Measurements from ENCODE around the gene CELF1. TPM values are rescaled to one million over a fixed set of nuclear protein-coding genes. Genes with fewer than 3 reads are reported as not detected.
"Not testable (repeated sequence)": the region's sequence is repeated elsewhere in the genome, so short reads cannot be mapped to it uniquely, and the experiment has no call there.

CELF1 gene
- total RNA-seq, 1 experiment from 2014 or later, result 148 TPM

DNA sequence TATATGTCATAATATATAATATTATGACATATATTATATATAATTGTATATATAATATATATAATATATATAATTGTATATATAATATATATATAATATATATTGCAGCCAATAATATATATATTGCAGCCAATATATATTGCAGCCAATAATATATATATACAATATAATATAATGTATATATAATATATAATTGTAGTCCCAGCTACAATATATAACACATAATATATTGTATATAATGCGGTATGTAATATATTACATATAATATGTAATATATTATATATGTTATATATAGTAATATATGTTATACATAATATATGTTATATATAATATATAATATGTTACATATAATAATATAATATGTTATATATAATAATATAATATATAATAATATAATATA lies 5.8 kb upstream of the CELF1 start:
- no peaks in the 10 kb centered on the region for H3K9me2 ChIP-seq (replicated peaks; ENCODE audit: insufficient read depth, low read length)
- H4K20me1 ChIP-seq (ENCODE audit: insufficient read depth, low read depth, low read length), result no peaks in the 10 kb centered on the region
- no peak overlapping the region for H3K4me2 ChIP-seq (ENCODE audit: low read depth, low read length, poor library complexity, severe bottlenecking)
- H3K79me2 ChIP-seq (ENCODE audit: low read length), result peaks cover 4% of the 10 kb centered on the region
- no peak overlapping the region for H3K4me3 ChIP-seq (ENCODE audit: low read length)
- H3K4me1 ChIP-seq (ENCODE audit: low read length), result peaks cover 22% of the 10 kb centered on the region
- H3K9ac ChIP-seq (ENCODE audit: low read length), result no peak overlapping the region
- no peaks in the 10 kb centered on the region for H3K9me3 ChIP-seq (ENCODE audit: low read length)
- no peak for DNase-seq
- H3K27ac ChIP-seq (ENCODE audit: low read length), result no peak overlapping the region
- no peaks in the 10 kb centered on the region for H3K36me3 ChIP-seq (ENCODE audit: insufficient read depth, low read length)
- H2AFZ ChIP-seq (ENCODE audit: low read length), result no peak overlapping the region
- no peaks in the 10 kb centered on the region for H3K27me3 ChIP-seq (ENCODE audit: low read length)

DNA sequence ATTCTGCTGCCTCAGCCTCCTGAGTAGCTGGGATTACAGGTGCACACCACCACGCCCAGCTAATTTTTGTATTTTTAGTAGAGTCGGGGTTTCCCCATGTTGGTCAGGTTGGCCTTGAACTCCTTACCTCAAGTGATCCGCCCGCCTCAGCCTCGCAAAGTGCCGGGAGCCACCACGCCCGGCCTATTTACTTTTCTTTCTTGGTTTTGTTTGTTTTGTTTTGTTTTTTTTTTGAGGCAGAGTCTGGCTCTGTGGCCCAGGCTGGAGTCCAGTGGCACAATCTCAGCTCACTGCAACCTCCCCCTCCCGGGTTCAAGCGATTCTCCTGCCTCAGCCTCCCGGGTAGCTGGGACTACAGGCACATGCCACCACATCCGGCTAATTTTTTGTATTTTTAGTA lies 4.1 kb upstream of the CELF1 start:
- H3K9me3 ChIP-seq (ENCODE audit: low read length); H3K4me2 ChIP-seq (ENCODE audit: low read depth, low read length, poor library complexity, severe bottlenecking); H3K36me3 ChIP-seq (ENCODE audit: insufficient read depth, low read length); H3K9ac ChIP-seq (ENCODE audit: low read length); H4K20me1 ChIP-seq (ENCODE audit: insufficient read depth, low read depth, low read length); H3K4me3 ChIP-seq (ENCODE audit: low read length); H3K27ac ChIP-seq (ENCODE audit: low read length); H3K9me2 ChIP-seq (replicated peaks; ENCODE audit: insufficient read depth, low read length); H3K79me2 ChIP-seq (ENCODE audit: low read length); H3K27me3 ChIP-seq (ENCODE audit: low read length); H2AFZ ChIP-seq (ENCODE audit: low read length); DNase-seq: not testable (repeated sequence)
- H3K4me1 ChIP-seq (ENCODE audit: low read length), result peaks cover 28% of the 10 kb centered on the region

DNA sequence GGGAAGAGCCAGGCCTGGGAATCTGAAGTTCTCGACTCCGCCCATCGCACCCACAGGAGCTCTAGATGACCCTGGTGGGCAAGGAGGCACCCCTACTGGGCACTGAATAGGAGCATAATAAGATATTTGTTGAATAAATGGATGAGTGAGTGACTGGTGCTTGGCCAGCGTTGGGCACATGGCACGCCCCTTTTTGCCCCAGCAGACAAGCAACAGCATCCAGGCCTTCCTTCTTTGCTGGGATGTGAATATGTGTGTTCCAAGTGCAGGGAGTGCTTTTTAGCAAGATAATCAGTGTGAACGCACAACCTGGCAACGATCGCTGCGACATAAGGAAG lies 443 bp upstream of the CELF1 start:
- peak overlapping the region; percentile 89 for H3K4me2 ChIP-seq (ENCODE audit: low read depth, low read length, poor library complexity, severe bottlenecking)
- DNase-seq, result no peak
- no peaks in the 10 kb centered on the region for H3K9me2 ChIP-seq (replicated peaks; ENCODE audit: insufficient read depth, low read length)
- peaks cover 13% of the 10 kb centered on the region for H3K36me3 ChIP-seq (ENCODE audit: insufficient read depth, low read length)
- H3K79me2 ChIP-seq (ENCODE audit: low read length), result peaks cover 46% of the 10 kb centered on the region
- peak overlapping the region; percentile 85 for H3K4me3 ChIP-seq (ENCODE audit: low read length)
- peak overlapping the region; percentile 98 for H2AFZ ChIP-seq (ENCODE audit: low read length)
- no peaks in the 10 kb centered on the region for H3K9me3 ChIP-seq (ENCODE audit: low read length)
- H3K27me3 ChIP-seq (ENCODE audit: low read length), result no peaks in the 10 kb centered on the region
- H4K20me1 ChIP-seq (ENCODE audit: insufficient read depth, low read depth, low read length), result peaks cover 26% of the 10 kb centered on the region
- peaks cover 40% of the 10 kb centered on the region for H3K4me1 ChIP-seq (ENCODE audit: low read length)
- H3K27ac ChIP-seq (ENCODE audit: low read length), result peak overlapping the region; percentile 67
- peak overlapping the region; percentile 86 for H3K9ac ChIP-seq (ENCODE audit: low read length)

DNA sequence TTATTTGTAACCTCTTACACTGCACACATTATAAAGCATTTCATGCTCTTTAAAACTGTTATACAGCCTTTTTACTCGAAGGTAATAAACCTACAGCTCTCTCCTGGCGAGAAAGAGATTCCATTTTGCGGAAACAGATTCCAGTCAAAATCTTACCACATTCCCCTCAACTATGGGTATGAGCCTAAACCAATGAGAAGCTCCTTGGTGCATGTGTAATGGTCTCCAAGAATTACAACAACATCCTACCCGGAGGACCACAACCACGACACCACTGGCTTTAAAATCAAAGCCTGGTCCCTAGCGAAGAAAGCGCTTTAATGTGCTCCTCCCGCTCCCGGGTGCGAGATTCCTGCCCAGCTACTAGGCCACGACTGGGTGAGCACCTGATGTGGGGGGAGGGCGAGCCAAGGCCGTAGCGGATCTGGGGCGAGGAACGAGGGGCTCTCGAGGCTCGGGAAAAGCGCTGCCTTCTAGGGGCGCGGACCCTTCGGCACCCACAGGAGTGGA lies 821 bp downstream of the CELF1 start:
- Histone ChIP-seq H3K4me3 (ENCODE audit: low read length) (peak overlapping the region; percentile 85), H3K4me1 (ENCODE audit: low read length) (peaks cover 40% of the 10 kb centered on the region), H4K20me1 (ENCODE audit: insufficient read depth, low read depth, low read length) (peaks cover 35% of the 10 kb centered on the region), H3K9me2 (replicated peaks; ENCODE audit: insufficient read depth, low read length) (no peaks in the 10 kb centered on the region), H3K79me2 (ENCODE audit: low read length) (peaks cover 58% of the 10 kb centered on the region), H3K9ac (ENCODE audit: low read length) (peak overlapping the region; percentile 86), H3K36me3 (ENCODE audit: insufficient read depth, low read length) (peaks cover 16% of the 10 kb centered on the region), H2AFZ (ENCODE audit: low read length) (no peak overlapping the region), H3K27me3 (ENCODE audit: low read length) (no peaks in the 10 kb centered on the region), H3K4me2 (ENCODE audit: low read depth, low read length, poor library complexity, severe bottlenecking) (peak overlapping the region; percentile 89), H3K27ac (ENCODE audit: low read length) (peak overlapping the region; percentile 82), H3K9me3 (ENCODE audit: low read length) (no peaks in the 10 kb centered on the region)
- DNase-seq, result peak; percentile 79

DNA sequence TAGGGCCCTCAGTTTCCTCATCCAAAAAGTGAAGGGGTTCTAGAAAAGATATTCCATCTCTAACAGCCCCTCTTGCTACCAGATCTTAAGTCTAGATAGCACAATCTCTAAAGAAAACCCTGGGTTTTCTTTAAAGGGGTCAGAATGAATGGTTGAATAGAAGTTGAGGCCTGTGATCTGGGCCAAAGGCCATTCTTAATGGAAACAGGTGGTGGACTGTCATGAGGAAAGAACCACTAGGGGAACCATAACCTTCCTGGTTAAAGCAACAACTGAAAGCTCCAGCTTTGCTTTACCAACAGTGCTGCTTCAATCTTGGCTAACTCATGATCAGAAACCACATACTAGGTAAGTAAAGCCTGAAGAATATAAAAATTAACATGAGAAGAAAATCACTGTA lies 1.8 kb downstream of the CELF1 start:
- Histone ChIP-seq H3K27me3 (ENCODE audit: low read length) (no peaks in the 10 kb centered on the region), H3K4me3 (ENCODE audit: low read length) (peak overlapping the region; percentile 85), H3K4me1 (ENCODE audit: low read length) (peaks cover 40% of the 10 kb centered on the region), H3K9me3 (ENCODE audit: low read length) (no peaks in the 10 kb centered on the region), H4K20me1 (ENCODE audit: insufficient read depth, low read depth, low read length) (peaks cover 35% of the 10 kb centered on the region), H3K36me3 (ENCODE audit: insufficient read depth, low read length) (peaks cover 16% of the 10 kb centered on the region), H3K79me2 (ENCODE audit: low read length) (peaks cover 68% of the 10 kb centered on the region), H3K27ac (ENCODE audit: low read length) (peak overlapping the region; percentile 82), H3K9ac (ENCODE audit: low read length) (peak overlapping the region; percentile 86), H3K4me2 (ENCODE audit: low read depth, low read length, poor library complexity, severe bottlenecking) (peak overlapping the region; percentile 89), H2AFZ (ENCODE audit: low read length) (no peak overlapping the region), H3K9me2 (replicated peaks; ENCODE audit: insufficient read depth, low read length) (no peaks in the 10 kb centered on the region)
- peak; percentile 69 for DNase-seq

DNA sequence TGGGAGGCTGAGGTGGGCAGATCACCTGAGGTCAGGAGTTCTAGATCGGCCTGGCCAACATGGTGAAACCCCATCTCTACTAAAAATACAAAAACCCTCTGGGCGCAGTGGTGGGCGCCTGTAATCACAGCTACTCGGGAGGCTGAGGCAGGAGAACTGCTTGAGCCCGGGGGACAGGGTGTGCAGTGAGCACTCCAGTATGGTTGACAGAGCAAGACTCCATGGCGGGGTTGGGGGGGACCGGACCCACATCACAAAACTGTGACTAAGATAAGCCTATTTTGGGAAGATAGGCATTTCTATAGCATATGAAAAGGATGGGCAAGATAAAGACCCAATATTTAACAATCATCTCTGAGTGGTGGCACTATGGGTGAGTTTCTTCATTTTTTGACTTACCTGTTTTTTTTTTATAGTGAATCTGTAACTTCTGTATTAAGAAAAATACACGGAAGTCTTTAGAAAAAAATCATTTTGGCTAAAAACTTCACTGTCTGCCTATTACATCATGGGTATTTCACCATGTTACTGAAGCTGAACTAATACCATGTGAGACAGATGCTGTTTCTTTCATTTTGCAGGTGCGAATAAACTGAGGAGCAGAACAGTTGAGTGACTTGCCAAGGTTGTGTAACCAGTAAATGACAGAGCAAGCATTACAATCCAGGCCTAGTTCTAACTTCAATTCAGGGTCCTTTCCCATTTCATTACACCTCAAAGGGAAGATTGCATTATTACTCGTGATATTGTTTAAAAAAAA lies 2.5 kb downstream of the CELF1 start:
- Histone ChIP-seq H2AFZ (ENCODE audit: low read length) (no peak overlapping the region), H4K20me1 (ENCODE audit: insufficient read depth, low read depth, low read length) (peaks cover 35% of the 10 kb centered on the region), H3K79me2 (ENCODE audit: low read length) (peaks cover 70% of the 10 kb centered on the region), H3K36me3 (ENCODE audit: insufficient read depth, low read length) (peaks cover 16% of the 10 kb centered on the region), H3K9me3 (ENCODE audit: low read length) (no peaks in the 10 kb centered on the region), H3K27me3 (ENCODE audit: low read length) (no peaks in the 10 kb centered on the region), H3K4me1 (ENCODE audit: low read length) (peaks cover 36% of the 10 kb centered on the region), H3K4me3 (ENCODE audit: low read length) (peak overlapping the region; percentile 85), H3K27ac (ENCODE audit: low read length) (peak overlapping the region; percentile 82), H3K4me2 (ENCODE audit: low read depth, low read length, poor library complexity, severe bottlenecking) (peak overlapping the region; percentile 89), H3K9me2 (replicated peaks; ENCODE audit: insufficient read depth, low read length) (no peaks in the 10 kb centered on the region), H3K9ac (ENCODE audit: low read length) (peak overlapping the region; percentile 86)
- DNase-seq, result no peak

DNA sequence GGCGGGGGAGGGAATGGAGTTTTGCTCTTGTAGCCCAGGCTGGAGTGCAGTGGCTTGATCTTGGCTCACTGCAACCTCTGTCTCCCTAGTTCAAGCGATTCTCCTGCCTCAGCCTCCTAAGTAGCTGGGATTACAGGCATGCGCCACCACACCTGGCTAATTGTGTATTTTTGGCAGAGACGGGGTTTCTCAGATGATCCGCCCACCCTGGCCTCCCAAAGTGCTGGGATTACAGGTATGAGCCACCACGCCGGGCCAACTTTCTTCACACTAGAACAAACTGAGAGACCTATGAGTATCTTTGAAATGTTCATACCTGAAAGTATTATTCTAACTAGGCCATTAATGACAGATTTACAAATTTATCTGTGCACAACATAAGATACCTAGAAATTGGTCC lies 6.7 kb downstream of the CELF1 start:
- H3K4me2 ChIP-seq (ENCODE audit: low read depth, low read length, poor library complexity, severe bottlenecking); DNase-seq; H3K9ac ChIP-seq (ENCODE audit: low read length); H3K9me3 ChIP-seq (ENCODE audit: low read length); H3K27ac ChIP-seq (ENCODE audit: low read length); H3K27me3 ChIP-seq (ENCODE audit: low read length); H3K4me3 ChIP-seq (ENCODE audit: low read length); H3K9me2 ChIP-seq (replicated peaks; ENCODE audit: insufficient read depth, low read length); H2AFZ ChIP-seq (ENCODE audit: low read length): not testable (repeated sequence)
- peaks cover 19% of the 10 kb centered on the region for H3K36me3 ChIP-seq (ENCODE audit: insufficient read depth, low read length)
- H4K20me1 ChIP-seq (ENCODE audit: insufficient read depth, low read depth, low read length), result peaks cover 54% of the 10 kb centered on the region
- peaks cover 94% of the 10 kb centered on the region for H3K79me2 ChIP-seq (ENCODE audit: low read length)
- H3K4me1 ChIP-seq (ENCODE audit: low read length), result peaks cover 12% of the 10 kb centered on the region

DNA sequence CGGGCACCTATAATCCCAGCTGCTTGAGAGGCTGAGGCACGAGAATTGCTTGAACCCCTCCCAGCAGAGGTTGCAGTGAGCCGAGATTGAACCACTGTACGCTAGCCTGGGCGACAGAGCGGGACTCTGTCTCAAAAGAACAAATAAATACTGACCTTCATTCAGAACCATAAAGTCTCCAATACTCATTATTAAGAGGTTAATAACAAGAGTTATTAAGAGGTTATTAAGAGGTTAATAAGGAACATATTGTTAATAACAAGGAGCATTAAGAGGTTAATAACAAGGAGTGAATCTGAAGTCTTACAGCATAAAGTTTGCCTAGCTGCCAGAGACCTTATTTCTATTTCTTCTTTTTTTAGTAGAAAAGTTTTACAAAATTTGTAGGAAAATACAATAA lies 7.6 kb downstream of the CELF1 start:
- no peaks in the 10 kb centered on the region for H3K27me3 ChIP-seq (ENCODE audit: low read length)
- H3K27ac ChIP-seq (ENCODE audit: low read length), result no peak overlapping the region
- no peaks in the 10 kb centered on the region for H3K9me3 ChIP-seq (ENCODE audit: low read length)
- no peaks in the 10 kb centered on the region for H3K9me2 ChIP-seq (replicated peaks; ENCODE audit: insufficient read depth, low read length)
- DNase-seq, result no peak
- H4K20me1 ChIP-seq (ENCODE audit: insufficient read depth, low read depth, low read length), result peaks cover 55% of the 10 kb centered on the region
- peaks cover 94% of the 10 kb centered on the region for H3K79me2 ChIP-seq (ENCODE audit: low read length)
- no peak overlapping the region for H3K9ac ChIP-seq (ENCODE audit: low read length)
- H3K4me3 ChIP-seq (ENCODE audit: low read length), result no peak overlapping the region
- no peak overlapping the region for H2AFZ ChIP-seq (ENCODE audit: low read length)
- no peak overlapping the region for H3K4me2 ChIP-seq (ENCODE audit: low read depth, low read length, poor library complexity, severe bottlenecking)
- H3K36me3 ChIP-seq (ENCODE audit: insufficient read depth, low read length), result peaks cover 16% of the 10 kb centered on the region
- H3K4me1 ChIP-seq (ENCODE audit: low read length), result peaks cover 3% of the 10 kb centered on the region

All from Karpas-422 (cell line).